Bronchial epithelial cell (primary cell): ENCODE results near the gene UBE2R2. TPM values are rescaled to one million over a fixed set of nuclear protein-coding genes. Genes with fewer than 3 reads are reported as not detected.
A peak's percentile ranks its signal among the peaks of the same experiment; 100 is the strongest.
"Not testable (repeated sequence)": the region's sequence is repeated elsewhere in the genome, so short reads cannot be mapped to it uniquely, and the experiment has no call there.

Experiments used
- DNase-seq: peaks from one replicate; pipeline ENCODE4 v3.0.0-alpha.2; 2010; ENCODE audit warnings: low read depth
- FAIRE-seq: peaks from 2 replicates; lab custom pipeline; 2011; peaks lifted over from hg19 to GRCh38; lab: Jason Lieb, UNC
- H3K27me3 ChIP-seq: 2 replicates; pipeline ENCODE4 v1.5.1; 2011; ENCODE audit warnings: low read length; ENCODE audit not compliant: control insufficient read depth, insufficient read depth
- H3K36me3 ChIP-seq: 2 replicates; pipeline ENCODE4 v1.5.1; 2011; ENCODE audit warnings: low read length; ENCODE audit not compliant: control insufficient read depth, insufficient read depth
- H3K4me3 ChIP-seq: 2 replicates; pipeline ENCODE4 v1.5.1; 2011; ENCODE audit warnings: mild to moderate bottlenecking, low read depth, low read length, control low read depth
- total RNA-seq: library from RNA; depleted of rRNA; stranded (reverse); fragments of >200 nt; gene quantifications from 2 replicates; pipeline ENCODE4 v1.2.1, GENCODE V29; 2014
- TF ChIP-seq, protein P1 (sequence below): IDR thresholded peaks from 2 replicates; pipeline ENCODE4 v1.5.1; 2011; ENCODE audit warnings: mild to moderate bottlenecking, moderate library complexity, low read length, control low read depth, inconsistent platforms; ENCODE audit not compliant: insufficient read depth, severe bottlenecking

The UBE2R2 gene
- total RNA-seq, 1 donor from 2014 or later: 14.0 TPM

DNA sequence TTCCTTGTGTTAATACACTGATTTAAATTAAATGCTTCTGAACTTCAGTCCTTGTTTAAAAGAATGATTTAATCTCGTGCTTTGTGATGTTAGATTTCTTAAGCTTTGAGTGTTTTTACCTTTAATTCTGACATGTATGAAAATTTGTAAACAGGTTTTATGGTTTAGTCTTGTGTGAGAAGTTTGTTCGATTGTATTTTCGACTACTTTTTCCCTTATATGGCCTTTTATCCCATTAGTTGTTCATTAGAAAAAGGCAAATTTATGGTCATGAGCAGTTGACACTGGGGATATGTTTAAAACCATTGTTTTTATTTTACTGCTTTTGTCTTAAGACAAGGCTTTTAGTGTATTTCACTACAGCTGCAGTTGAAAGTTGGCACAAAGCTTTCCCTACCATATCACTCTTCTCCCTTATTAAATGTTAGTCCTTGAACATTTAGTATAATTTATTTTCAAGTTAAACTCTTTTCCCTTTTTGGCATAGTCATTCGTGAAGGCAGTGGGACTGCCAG is 3.3 kb downstream of the UBE2R2 start:
- Histone ChIP-seq H3K36me3 (no peaks in the 10 kb centered on the region), H3K27me3 (no peaks in the 10 kb centered on the region), H3K4me3 (no peak overlapping the region)
- FAIRE-seq (no peak), DNase-seq (no peak)
- TF ChIP-seq, protein P1, sequence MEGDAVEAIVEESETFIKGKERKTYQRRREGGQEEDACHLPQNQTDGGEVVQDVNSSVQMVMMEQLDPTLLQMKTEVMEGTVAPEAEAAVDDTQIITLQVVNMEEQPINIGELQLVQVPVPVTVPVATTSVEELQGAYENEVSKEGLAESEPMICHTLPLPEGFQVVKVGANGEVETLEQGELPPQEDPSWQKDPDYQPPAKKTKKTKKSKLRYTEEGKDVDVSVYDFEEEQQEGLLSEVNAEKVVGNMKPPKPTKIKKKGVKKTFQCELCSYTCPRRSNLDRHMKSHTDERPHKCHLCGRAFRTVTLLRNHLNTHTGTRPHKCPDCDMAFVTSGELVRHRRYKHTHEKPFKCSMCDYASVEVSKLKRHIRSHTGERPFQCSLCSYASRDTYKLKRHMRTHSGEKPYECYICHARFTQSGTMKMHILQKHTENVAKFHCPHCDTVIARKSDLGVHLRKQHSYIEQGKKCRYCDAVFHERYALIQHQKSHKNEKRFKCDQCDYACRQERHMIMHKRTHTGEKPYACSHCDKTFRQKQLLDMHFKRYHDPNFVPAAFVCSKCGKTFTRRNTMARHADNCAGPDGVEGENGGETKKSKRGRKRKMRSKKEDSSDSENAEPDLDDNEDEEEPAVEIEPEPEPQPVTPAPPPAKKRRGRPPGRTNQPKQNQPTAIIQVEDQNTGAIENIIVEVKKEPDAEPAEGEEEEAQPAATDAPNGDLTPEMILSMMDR: no peak

DNA sequence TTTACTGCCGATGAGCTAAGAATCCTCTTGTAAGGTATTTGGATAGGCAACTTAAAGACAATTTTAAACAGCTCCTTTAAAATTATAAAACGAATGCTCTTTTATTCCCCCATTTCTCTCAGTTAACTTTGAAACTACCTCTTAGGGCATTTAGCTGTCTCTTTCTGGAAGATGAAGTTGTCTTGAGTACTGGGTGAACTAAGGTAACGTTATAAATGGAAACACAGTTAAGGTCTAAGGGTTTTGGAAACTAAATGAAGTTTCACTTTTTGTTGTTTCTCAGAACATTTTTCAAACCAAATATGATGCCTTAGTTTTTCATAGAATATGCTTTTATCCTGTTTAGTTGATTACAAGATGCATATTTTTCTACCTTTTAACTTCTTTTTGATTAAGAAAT is 6.8 kb downstream of the UBE2R2 start:
- no peak for DNase-seq
- Histone ChIP-seq H3K4me3 (no peak overlapping the region), H3K36me3 (no peaks in the 10 kb centered on the region), H3K27me3 (no peaks in the 10 kb centered on the region)
- no peak for FAIRE-seq
- TF ChIP-seq, protein P1: no peak

DNA sequence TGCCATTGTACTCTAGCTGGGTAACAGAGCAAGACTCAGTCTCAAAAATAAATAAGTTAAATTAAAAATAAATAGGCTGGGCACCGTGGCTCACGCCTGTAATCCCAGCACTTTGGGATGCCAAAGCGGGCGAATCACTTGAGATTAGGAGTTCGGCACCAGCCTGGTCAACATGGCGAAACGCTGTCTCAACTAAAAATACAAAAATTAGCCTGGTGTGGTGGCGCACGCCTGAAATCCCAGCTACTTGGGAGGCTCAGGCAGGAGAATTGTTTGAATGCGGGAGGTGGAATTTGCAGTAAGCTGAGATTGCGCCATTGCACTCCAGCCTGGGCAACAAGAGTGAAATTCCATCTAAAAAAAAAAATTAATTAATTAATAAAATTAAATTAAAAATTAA is 10.3 kb downstream of the UBE2R2 start:
- H3K27me3 ChIP-seq, FAIRE-seq, H3K36me3 ChIP-seq, DNase-seq, H3K4me3 ChIP-seq: not testable (repeated sequence)

DNA sequence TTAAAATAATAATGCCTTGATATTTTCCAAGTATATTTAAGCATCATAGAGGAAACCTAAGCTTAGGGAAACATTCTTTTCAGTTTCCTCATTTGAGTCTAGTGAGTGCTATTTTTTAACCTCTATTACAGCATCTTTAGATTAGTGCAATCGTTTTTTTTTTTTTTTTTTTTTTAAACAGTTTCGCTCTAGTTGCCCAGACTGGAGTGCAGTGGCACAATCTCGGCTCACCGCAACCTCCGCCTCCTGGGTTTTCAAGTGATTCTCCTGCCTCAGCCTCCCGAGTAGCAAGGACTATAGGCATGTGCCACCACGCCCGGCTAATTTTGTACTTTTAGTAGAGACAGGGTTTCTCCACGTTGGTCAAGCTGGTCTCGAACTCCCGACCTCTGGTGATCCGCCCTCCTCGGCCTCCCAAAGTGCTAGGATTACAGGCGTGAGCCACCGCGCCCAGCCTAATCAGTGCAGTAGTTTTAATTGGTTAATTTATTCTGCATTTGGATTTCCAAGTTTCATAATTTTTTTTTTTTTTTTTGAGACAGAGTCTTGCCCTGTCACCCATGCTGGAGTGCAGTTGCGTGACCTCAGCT is 12.8 kb downstream of the UBE2R2 start:
- H3K27me3 ChIP-seq, H3K36me3 ChIP-seq, FAIRE-seq, DNase-seq, H3K4me3 ChIP-seq: not testable (repeated sequence)

DNA sequence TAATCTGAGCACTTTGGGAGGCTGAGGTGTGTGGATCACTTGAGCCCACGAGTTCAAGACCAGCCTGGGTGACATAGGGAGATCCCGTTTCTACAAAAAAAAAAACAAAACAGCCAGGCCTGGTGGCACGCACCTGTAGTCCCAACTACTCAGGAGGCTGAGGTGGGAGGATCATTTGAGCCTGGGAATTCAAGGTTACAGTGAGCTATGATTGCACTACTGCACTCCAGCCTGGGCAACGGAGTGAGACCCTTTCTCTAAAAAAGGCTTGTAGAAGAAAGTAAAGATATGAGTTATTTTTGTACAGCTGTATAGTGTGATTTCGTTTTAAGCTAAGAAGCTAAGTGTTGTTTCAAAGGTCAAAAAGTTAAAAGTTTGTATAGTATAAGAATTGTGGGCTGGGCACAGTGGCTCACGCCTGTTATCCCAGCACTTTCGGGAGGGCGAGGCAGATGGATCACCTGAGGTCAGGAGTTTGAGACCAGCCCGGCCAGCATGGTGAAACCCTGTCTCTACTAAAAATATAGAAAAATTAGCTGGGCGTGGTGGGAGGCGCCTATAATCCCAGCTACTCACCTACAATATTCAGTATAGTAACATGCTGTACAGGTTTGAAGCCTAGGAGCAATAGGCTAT is 18.8 kb downstream of the UBE2R2 start:
- TF ChIP-seq, protein P1: no peak
- no peak for DNase-seq
- Histone ChIP-seq H3K27me3 (no peaks in the 10 kb centered on the region), H3K36me3 (no peaks in the 10 kb centered on the region), H3K4me3 (no peak overlapping the region)
- no peak for FAIRE-seq

DNA sequence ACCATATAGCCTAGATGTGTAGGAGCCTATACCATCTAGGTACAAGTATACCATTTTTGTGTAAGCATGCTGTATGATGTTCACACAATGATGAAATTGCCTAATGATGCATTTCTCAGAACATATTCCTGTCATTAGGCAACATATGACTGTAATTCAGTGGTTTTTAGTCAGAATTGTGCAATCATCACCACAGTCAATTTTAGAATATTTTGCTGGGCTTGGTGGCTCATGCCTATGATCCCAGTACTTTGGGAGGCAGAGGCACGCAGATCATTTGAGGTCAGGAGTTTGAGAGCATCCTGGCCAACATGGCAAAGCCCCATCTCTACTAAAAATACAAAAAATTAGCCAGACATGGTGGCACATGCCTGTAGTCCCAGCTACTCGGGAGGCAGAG is 19.3 kb downstream of the UBE2R2 start:
- H3K27me3 ChIP-seq, H3K36me3 ChIP-seq, H3K4me3 ChIP-seq, FAIRE-seq: not testable (repeated sequence)
- peak; percentile 93 for DNase-seq

DNA sequence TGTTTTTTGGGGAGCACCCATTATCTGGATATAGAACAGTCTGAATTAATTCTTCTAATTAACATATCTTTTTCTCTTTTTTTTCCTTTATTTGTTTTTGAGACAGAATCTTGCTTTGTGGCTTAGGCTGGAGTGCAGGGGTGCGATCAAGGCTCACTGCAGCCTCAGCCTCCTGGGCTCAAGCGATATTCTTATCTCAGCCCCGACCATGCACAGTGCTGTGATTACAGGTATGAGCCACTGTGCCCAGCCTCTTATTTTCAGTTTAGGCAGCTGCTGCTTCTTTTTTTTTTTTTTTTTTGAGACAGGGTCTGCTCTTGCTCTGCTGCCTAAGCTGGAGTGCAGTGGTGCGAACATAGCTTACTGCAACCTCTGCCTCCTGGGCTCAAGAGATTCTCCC is 20.2 kb downstream of the UBE2R2 start:
- Histone ChIP-seq H3K36me3 (no peaks in the 10 kb centered on the region), H3K27me3 (no peaks in the 10 kb centered on the region), H3K4me3 (no peak overlapping the region)
- TF ChIP-seq, protein P1: no peak
- no peak for DNase-seq
- no peak for FAIRE-seq
